ENCODE results near the gene C18orf32.
"Not testable (repeated sequence)": the region's sequence is repeated elsewhere in the genome, so short reads cannot be mapped to it uniquely, and the experiment has no call there.

The C18orf32 gene

GRCh38 chr18:49519101-49519971, 32.3 kb upstream of the C18orf32 start:
- Mint-ChIP-seq H3K9me3 (no peaks in the 10 kb centered on the region), H3K4me3 (peak overlapping the region; percentile 24), H3K27ac (peak overlapping the region; percentile 88), H3K36me3 (ENCODE audit: low read depth) (no peaks in the 10 kb centered on the region), H3K4me1 (peaks cover 57% of the 10 kb centered on the region), H3K27me3 (ENCODE audit: low read depth, poor library complexity) (peaks cover 9% of the 10 kb centered on the region)
- TF ChIP-seq CTCF (IDR thresholded peaks at IDR 0.05) = no peak
- DNase-seq = peak; percentile 35

DNA sequence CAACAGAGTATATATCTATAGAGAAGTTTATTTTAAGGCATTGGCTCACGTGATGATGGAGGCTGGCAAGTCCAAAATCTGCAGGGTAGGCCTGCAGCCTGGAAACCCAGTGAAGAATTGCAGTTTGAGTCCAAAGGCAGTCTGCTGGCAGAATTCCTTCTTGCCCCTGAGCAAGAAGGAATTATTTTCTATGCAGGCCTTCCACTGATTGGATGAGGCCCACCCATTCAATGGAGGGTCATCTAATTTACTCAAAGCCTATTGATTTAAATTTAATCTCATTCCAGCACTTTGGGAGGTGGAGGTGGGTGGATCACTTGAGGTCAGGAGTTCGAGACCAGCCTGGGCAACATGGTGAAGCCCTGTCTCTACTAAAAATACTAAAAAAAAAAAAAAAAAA, 30.4 kb upstream of the C18orf32 start:
- Mint-ChIP-seq H3K27ac (no peak overlapping the region), H3K4me1 (peaks cover 55% of the 10 kb centered on the region), H3K4me3 (no peak overlapping the region), H3K27me3 (ENCODE audit: low read depth, poor library complexity) (peaks cover 4% of the 10 kb centered on the region), H3K9me3 (no peaks in the 10 kb centered on the region), H3K36me3 (ENCODE audit: low read depth) (no peaks in the 10 kb centered on the region)
- TF ChIP-seq CTCF (IDR thresholded peaks at IDR 0.05) = no peak
- no peak for DNase-seq

- Mint-ChIP-seq H3K36me3 (ENCODE audit: low read depth) (no peaks in the 10 kb centered on the region), H3K27ac (no peak overlapping the region), H3K27me3 (ENCODE audit: low read depth, poor library complexity) (peaks cover 4% of the 10 kb centered on the region), H3K4me1 (peaks cover 38% of the 10 kb centered on the region), H3K9me3 (no peaks in the 10 kb centered on the region), H3K4me3 (no peak overlapping the region)
- no peak for DNase-seq
- no peak for TF ChIP-seq CTCF (IDR thresholded peaks at IDR 0.05)
These were observed 28.5 kb upstream of the C18orf32 start for GRCh38 chr18:49515516-49515915.

GRCh38 chr18:49515003-49515402, 28.0 kb upstream of the C18orf32 start:
- not testable (repeated sequence) for H3K9me3 Mint-ChIP-seq; H3K27ac Mint-ChIP-seq; H3K27me3 Mint-ChIP-seq (ENCODE audit: low read depth, poor library complexity); H3K36me3 Mint-ChIP-seq (ENCODE audit: low read depth); DNase-seq; H3K4me3 Mint-ChIP-seq
- H3K4me1 Mint-ChIP-seq = peaks cover 33% of the 10 kb centered on the region

- no peak overlapping the region for H3K27ac Mint-ChIP-seq
- H3K27me3 Mint-ChIP-seq (ENCODE audit: low read depth, poor library complexity) = peaks cover 4% of the 10 kb centered on the region
- TF ChIP-seq CTCF (IDR thresholded peaks at IDR 0.05) = no peak
- H3K4me3 Mint-ChIP-seq = no peak overlapping the region
- H3K36me3 Mint-ChIP-seq (ENCODE audit: low read depth) = no peaks in the 10 kb centered on the region
- peaks cover 29% of the 10 kb centered on the region for H3K4me1 Mint-ChIP-seq
- DNase-seq = no peak
- no peaks in the 10 kb centered on the region for H3K9me3 Mint-ChIP-seq
These were observed 27.5 kb upstream of the C18orf32 start for GRCh38 chr18:49514577-49514976.

DNA sequence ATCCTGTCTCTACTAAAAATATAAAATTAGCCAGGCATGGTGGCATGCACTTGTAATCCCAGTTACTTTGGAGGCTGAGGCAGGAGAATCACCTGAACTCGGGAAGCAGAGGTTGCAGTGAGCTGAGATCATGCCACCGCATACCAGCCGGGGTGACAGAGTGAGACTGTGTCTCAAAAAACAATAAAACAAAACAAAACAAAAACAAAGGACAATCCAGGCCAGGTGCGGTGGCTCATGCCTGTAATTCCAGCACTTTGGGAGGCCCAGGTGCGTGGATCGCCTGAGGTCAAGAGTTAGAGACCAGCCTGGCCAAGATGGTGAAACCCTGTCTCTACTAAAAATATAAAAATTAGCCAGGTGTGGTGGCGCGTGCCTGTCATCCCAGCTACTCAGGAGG, 25.8 kb upstream of the C18orf32 start:
- DNase-seq; H3K27me3 Mint-ChIP-seq (ENCODE audit: low read depth, poor library complexity); H3K36me3 Mint-ChIP-seq (ENCODE audit: low read depth); H3K9me3 Mint-ChIP-seq; H3K27ac Mint-ChIP-seq; H3K4me3 Mint-ChIP-seq: not testable (repeated sequence)
- H3K4me1 Mint-ChIP-seq = peaks cover 18% of the 10 kb centered on the region
